HCT116 (cell line): ENCODE results near the gene PELI1. TPM values are rescaled to one million over a fixed set of nuclear protein-coding genes. Genes with fewer than 3 reads are reported as not detected.

ENCODE experiments used
- ATAC-seq: fragments of 200-7000 bp; cut with Tn5 transposase; 2 replicates; pipeline ENCODE4 v1.9.1; 2020; ENCODE audit warnings: mild to moderate bottlenecking, moderate library complexity
- BruUV-seq: library from RNA; stranded (reverse); fragments of 400-500 nt; replicated peaks from 2 replicates; lab custom pipeline; 2021; lab: Mats Ljungman, UMichigan
- CTCF ChIA-PET: fragments of 300-600 bp; sonication (Branson Sonifier 250); formaldehyde crosslinking; loops from one replicate; lab custom pipeline; 2021; ENCODE audit warnings: antibody characterized with exemption; lab: Charles Lee
- POLR2A ChIA-PET: fragments of 300-600, 350-600 bp; sonication (Branson Sonifier 250); formaldehyde crosslinking; loops from one replicate; lab custom pipeline; 2021; ENCODE audit warnings: antibody characterized with exemption; lab: Charles Lee
- RAD21 ChIA-PET, 2 experiments: fragments of 300-600 bp; sonication (Branson Sonifier 250); formaldehyde crosslinking; loops; one replicate each; lab custom pipeline; 2023; ENCODE audit warnings: low total read pairs in 2 of 2; ENCODE audit not compliant: uncharacterized antibody in 2 of 2, unreplicated experiment in 2 of 2, low non-redundant PET in 1 of 2; lab: Charles Lee
- DNase-seq: peaks from one replicate; pipeline ENCODE4 v3.0.0-alpha.2; 2010; ENCODE audit warnings: low read depth, low spot score
- H2AFZ ChIP-seq: fragments of 200-600 bp; shearing (Covaris generic), sonication (generic); 2 replicates; pipeline ENCODE4 v1.6.1; 2017; ENCODE audit warnings: low read depth, mixed run types, mixed read lengths, antibody characterized with exemption, low read length; ENCODE audit not compliant: poor library complexity, severe bottlenecking
- H3K27ac ChIP-seq: 2 replicates; pipeline ENCODE4 v1.5.1; 2012; ENCODE audit warnings: low read depth, low read length
- H3K27me3 ChIP-seq: fragments of 200-600 bp; sonication (generic); 2 replicates; pipeline ENCODE4 v1.6.1; 2016; ENCODE audit warnings: mixed run types, low read length, mixed read lengths; ENCODE audit not compliant: insufficient read depth
- H3K36me3 ChIP-seq, 2 experiments: fragments of 200-500 bp in 1 of 2; fragments of 200-600 bp in 1 of 2; sonication (Bioruptor generic) in 1 of 2; sonication (generic) in 1 of 2; 2 replicates each; pipeline versions ENCODE4 v1.5.1 to v1.6.1; 2014 to 2016; ENCODE audit warnings: low read length in 2 of 2, inconsistent platforms in 1 of 2, mixed read lengths in 1 of 2, mixed run types in 1 of 2; ENCODE audit not compliant: insufficient read depth in 2 of 2, control insufficient read depth in 1 of 2
- H3K4me1 ChIP-seq, 2 experiments: fragments of 200-600 bp in 1 of 2; sonication (generic) in 1 of 2; 2 replicates each; pipeline versions ENCODE4 v1.5.1 to v1.6.1; 2012 to 2017; ENCODE audit warnings: low read length in 2 of 2, inconsistent platforms in 1 of 2, mild to moderate bottlenecking in 1 of 2, mixed read lengths in 1 of 2, mixed run types in 1 of 2, moderate library complexity in 1 of 2; ENCODE audit not compliant: insufficient read depth in 2 of 2, control insufficient read depth in 1 of 2
- H3K4me2 ChIP-seq: fragments of 200-600 bp; sonication (generic); 2 replicates; pipeline ENCODE4 v1.6.1; 2017; ENCODE audit warnings: mixed run types, low read length, mixed read lengths
- H3K4me3 ChIP-seq, 2 experiments: fragments of 200-600 bp in 1 of 2; sonication (generic) in 1 of 2; replicated peaks in 1 of 2; 2 replicates each; pipeline ENCODE4 v1.5.1; 2011 to 2016; ENCODE audit warnings: low read length in 2 of 2, control low read depth in 1 of 2, low read depth in 1 of 2, mild to moderate bottlenecking in 1 of 2, mixed read lengths in 1 of 2, mixed run types in 1 of 2
- H3K79me2 ChIP-seq: fragments of 200-600 bp; sonication (generic); 2 replicates; pipeline ENCODE4 v1.6.1; 2017; ENCODE audit warnings: mild to moderate bottlenecking, mixed run types, low read length, moderate library complexity, mixed read lengths; ENCODE audit not compliant: insufficient read depth
- H3K9ac ChIP-seq: fragments of 200-600 bp; sonication (generic); 2 replicates; pipeline ENCODE4 v1.6.1; 2016; ENCODE audit warnings: low read length, mixed read lengths
- H3K9me2 ChIP-seq: fragments of 200-600 bp; sonication (generic), shearing (Covaris generic); 2 replicates; pipeline ENCODE4 v1.6.1; 2017; ENCODE audit warnings: mixed run types, mild to moderate bottlenecking, moderate library complexity; ENCODE audit not compliant: insufficient read depth
- H3K9me3 ChIP-seq, 2 experiments: fragments of 200-500 bp in 1 of 2; fragments of 200-600 bp in 1 of 2; sonication (Bioruptor generic) in 1 of 2; sonication (generic) in 1 of 2; 2 replicates each; pipeline ENCODE4 v1.6.1; 2014 to 2017; ENCODE audit warnings: low read length in 2 of 2, mixed read lengths in 2 of 2, inconsistent platforms in 1 of 2, low read depth in 1 of 2, mild to moderate bottlenecking in 1 of 2, mixed run types in 1 of 2, moderate library complexity in 1 of 2; ENCODE audit not compliant: control insufficient read depth in 1 of 2, insufficient read depth in 1 of 2
- H4K20me1 ChIP-seq: fragments of 200-600 bp; sonication (generic), shearing (Covaris generic); 2 replicates; pipeline ENCODE4 v1.6.1; 2017; ENCODE audit warnings: mixed run types, mild to moderate bottlenecking, moderate library complexity; ENCODE audit not compliant: insufficient read depth
- CBX3 ChIP-seq: IDR thresholded peaks from 2 replicates; pipeline ENCODE4 v1.6.1; 2012; ENCODE audit warnings: low read depth
- CEBPB ChIP-seq: IDR thresholded peaks from 2 replicates; pipeline ENCODE4 v1.6.1; 2012; ENCODE audit warnings: low read depth
- EZH2 ChIP-seq: fragments of 200-600 bp; sonication (generic); IDR thresholded peaks from 2 replicates; pipeline ENCODE4 v1.6.1; 2017; ENCODE audit warnings: antibody characterized with exemption, mixed run types
- EZH2phosphoT487 ChIP-seq: fragments of 200-600 bp; IDR thresholded peaks from 2 replicates; pipeline ENCODE4 v1.6.1; 2018; ENCODE audit warnings: antibody characterized with exemption, borderline replicate concordance
- FOSL1 ChIP-seq: IDR thresholded peaks from 2 replicates; pipeline ENCODE4 v1.6.1; 2012; ENCODE audit warnings: low read depth
- JUND ChIP-seq: IDR thresholded peaks from 2 replicates; pipeline ENCODE4 v1.6.1; 2012
- POLR2AphosphoS5 ChIP-seq: IDR thresholded peaks from 2 replicates; pipeline ENCODE4 v1.6.1; 2011; ENCODE audit warnings: mild to moderate bottlenecking, low read depth, low read length, moderate library complexity
- RAD21 ChIP-seq: IDR thresholded peaks from 2 replicates; pipeline ENCODE4 v1.6.1; 2012; ENCODE audit warnings: low read depth, mild to moderate bottlenecking
- SIN3A ChIP-seq: IDR thresholded peaks from 2 replicates; pipeline ENCODE4 v1.6.1; 2012; ENCODE audit warnings: low read depth
- SP1 ChIP-seq: IDR thresholded peaks from 2 replicates; pipeline ENCODE4 v1.6.1; 2012; ENCODE audit warnings: low read depth
- SRF ChIP-seq: IDR thresholded peaks from 2 replicates; pipeline ENCODE4 v1.6.1; 2012; ENCODE audit warnings: low read depth
- TCF7L2 ChIP-seq: IDR thresholded peaks from 2 replicates; pipeline ENCODE4 v1.7.0; 2011; ENCODE audit warnings: borderline replicate concordance, inconsistent platforms; ENCODE audit not compliant: insufficient read depth, insufficient read length; ENCODE audit errors: extremely low read depth
- YY1 ChIP-seq: IDR thresholded peaks from 2 replicates; pipeline ENCODE4 v1.6.1; 2011; ENCODE audit warnings: low read length, low read depth, moderate library complexity, mild to moderate bottlenecking; ENCODE audit not compliant: insufficient replicate concordance; ENCODE audit errors: extremely low read depth
- ZFX ChIP-seq: fragments of 450-650 bp; IDR thresholded peaks from 2 replicates; pipeline ENCODE4 v1.6.1; 2017
- intact Hi-C: fragments of 100-400 bp; cut with micrococcal nuclease; formaldehyde crosslinking; loops from 2 replicates; pipeline ENCODE4 v1.10.0; 2022
- total RNA-seq: library from RNA; stranded (reverse); gene quantifications from one replicate; pipeline ENCODE4 v1.2.1, GENCODE V29; 2021; ENCODE audit not compliant: unreplicated experiment
- TF ChIP-seq, protein P1 (sequence below): IDR thresholded peaks from 2 replicates; pipeline ENCODE4 v1.6.1; 2011; ENCODE audit warnings: mild to moderate bottlenecking, low read length, moderate library complexity; ENCODE audit not compliant: insufficient replicate concordance; ENCODE audit errors: extremely low read depth
- TF ChIP-seq, protein P2 (sequence below), 3 experiments: fragments of 200-600 bp in 1 of 3; sonication (generic) in 1 of 3; IDR thresholded peaks in 2 of 3; conservative IDR thresholded peaks in 1 of 3; 2 replicates each; pipeline ENCODE4 v1.5.1; 2012 to 2017; ENCODE audit warnings: low read depth in 2 of 3, low read length in 2 of 3, antibody characterized with exemption in 1 of 3, borderline replicate concordance in 1 of 3, control low read depth in 1 of 3, mild to moderate bottlenecking in 1 of 3, mixed read lengths in 1 of 3, mixed run types in 1 of 3, moderate library complexity in 1 of 3; ENCODE audit not compliant: insufficient read depth in 1 of 3
- TF ChIP-seq, protein P3 (sequence below): IDR thresholded peaks from 2 replicates; pipeline ENCODE4 v1.6.1; 2012
- TF ChIP-seq, protein P4 (sequence below): IDR thresholded peaks from 2 replicates; pipeline ENCODE4 v1.6.1; 2012
- TF ChIP-seq, protein P5 (sequence below): IDR thresholded peaks from 2 replicates; pipeline ENCODE4 v1.6.1; 2012; ENCODE audit warnings: low read depth

PELI1 gene
- total RNA-seq, 1 experiment from 2014 or later = 7.9 TPM

DNA sequence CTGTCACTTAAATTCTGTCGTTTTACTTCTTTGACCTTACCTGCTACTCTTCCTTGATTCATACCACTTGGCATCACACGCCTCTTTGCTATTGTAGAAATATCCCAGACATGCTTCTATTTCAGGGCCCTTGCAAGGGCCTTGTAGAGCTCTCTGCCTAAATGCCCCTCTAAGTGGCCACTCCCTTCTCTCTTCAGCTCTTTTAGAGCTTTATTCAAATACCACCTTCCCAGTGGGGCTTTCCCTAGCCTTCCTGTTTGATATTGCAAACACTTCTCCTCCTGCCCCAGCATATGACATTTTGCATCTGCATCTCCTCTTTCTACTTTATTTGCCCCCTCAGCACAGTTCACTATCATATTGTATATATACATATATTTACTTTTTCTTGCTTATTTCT lies 54.0 kb downstream of the PELI1 start:
- Histone ChIP-seq H3K79me2 (no peaks in the 10 kb centered on the region), H3K4me2 (no peak overlapping the region), H3K36me3 (no peaks in the 10 kb centered on the region), H3K9me3 (no peaks in the 10 kb centered on the region), H3K27ac (no peak overlapping the region), H4K20me1 (no peaks in the 10 kb centered on the region), H3K9ac (no peak overlapping the region), H2AFZ (no peak overlapping the region), H3K9me2 (no peaks in the 10 kb centered on the region), H3K4me1 (no peaks in the 10 kb centered on the region), H3K27me3 (no peaks in the 10 kb centered on the region), H3K4me3 (no peak overlapping the region)
- ChIA-PET POLR2A (no interaction called here), CTCF (no interaction called here), RAD21 (no interaction called here)
- DNase-seq (no peak), ATAC-seq (no peak)
- TF ChIP-seq YY1 (no peak), TCF7L2 (no peak), JUND (no peak), CBX3 (no peak), SP1 (no peak), RAD21 (no peak), SIN3A (no peak), FOSL1 (no peak), ZFX (no peak), POLR2AphosphoS5 (no peak), SRF (no peak), EZH2 (no peak), CEBPB (no peak), EZH2phosphoT487 (no peak)
- TF ChIP-seq, protein P1, sequence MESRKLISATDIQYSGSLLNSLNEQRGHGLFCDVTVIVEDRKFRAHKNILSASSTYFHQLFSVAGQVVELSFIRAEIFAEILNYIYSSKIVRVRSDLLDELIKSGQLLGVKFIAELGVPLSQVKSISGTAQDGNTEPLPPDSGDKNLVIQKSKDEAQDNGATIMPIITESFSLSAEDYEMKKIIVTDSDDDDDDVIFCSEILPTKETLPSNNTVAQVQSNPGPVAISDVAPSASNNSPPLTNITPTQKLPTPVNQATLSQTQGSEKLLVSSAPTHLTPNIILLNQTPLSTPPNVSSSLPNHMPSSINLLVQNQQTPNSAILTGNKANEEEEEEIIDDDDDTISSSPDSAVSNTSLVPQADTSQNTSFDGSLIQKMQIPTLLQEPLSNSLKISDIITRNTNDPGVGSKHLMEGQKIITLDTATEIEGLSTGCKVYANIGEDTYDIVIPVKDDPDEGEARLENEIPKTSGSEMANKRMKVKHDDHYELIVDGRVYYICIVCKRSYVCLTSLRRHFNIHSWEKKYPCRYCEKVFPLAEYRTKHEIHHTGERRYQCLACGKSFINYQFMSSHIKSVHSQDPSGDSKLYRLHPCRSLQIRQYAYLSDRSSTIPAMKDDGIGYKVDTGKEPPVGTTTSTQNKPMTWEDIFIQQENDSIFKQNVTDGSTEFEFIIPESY = no peak
- TF ChIP-seq, protein P2, sequence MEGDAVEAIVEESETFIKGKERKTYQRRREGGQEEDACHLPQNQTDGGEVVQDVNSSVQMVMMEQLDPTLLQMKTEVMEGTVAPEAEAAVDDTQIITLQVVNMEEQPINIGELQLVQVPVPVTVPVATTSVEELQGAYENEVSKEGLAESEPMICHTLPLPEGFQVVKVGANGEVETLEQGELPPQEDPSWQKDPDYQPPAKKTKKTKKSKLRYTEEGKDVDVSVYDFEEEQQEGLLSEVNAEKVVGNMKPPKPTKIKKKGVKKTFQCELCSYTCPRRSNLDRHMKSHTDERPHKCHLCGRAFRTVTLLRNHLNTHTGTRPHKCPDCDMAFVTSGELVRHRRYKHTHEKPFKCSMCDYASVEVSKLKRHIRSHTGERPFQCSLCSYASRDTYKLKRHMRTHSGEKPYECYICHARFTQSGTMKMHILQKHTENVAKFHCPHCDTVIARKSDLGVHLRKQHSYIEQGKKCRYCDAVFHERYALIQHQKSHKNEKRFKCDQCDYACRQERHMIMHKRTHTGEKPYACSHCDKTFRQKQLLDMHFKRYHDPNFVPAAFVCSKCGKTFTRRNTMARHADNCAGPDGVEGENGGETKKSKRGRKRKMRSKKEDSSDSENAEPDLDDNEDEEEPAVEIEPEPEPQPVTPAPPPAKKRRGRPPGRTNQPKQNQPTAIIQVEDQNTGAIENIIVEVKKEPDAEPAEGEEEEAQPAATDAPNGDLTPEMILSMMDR (IDR thresholded peaks at IDR 0.05 in 2 of 3, conservative IDR thresholded peaks at IDR 0.05 in 1 of 3; ENCODE audit: borderline replicate concordance in 1 of 3, insufficient read depth in 1 of 3, low read depth in 2 of 3, low read length in 2 of 3) = no peak
- TF ChIP-seq, protein P3, sequence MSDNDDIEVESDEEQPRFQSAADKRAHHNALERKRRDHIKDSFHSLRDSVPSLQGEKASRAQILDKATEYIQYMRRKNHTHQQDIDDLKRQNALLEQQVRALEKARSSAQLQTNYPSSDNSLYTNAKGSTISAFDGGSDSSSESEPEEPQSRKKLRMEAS = no peak
- TF ChIP-seq, protein P4, sequence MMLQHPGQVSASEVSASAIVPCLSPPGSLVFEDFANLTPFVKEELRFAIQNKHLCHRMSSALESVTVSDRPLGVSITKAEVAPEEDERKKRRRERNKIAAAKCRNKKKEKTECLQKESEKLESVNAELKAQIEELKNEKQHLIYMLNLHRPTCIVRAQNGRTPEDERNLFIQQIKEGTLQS = no peak
- TF ChIP-seq, protein P5, sequence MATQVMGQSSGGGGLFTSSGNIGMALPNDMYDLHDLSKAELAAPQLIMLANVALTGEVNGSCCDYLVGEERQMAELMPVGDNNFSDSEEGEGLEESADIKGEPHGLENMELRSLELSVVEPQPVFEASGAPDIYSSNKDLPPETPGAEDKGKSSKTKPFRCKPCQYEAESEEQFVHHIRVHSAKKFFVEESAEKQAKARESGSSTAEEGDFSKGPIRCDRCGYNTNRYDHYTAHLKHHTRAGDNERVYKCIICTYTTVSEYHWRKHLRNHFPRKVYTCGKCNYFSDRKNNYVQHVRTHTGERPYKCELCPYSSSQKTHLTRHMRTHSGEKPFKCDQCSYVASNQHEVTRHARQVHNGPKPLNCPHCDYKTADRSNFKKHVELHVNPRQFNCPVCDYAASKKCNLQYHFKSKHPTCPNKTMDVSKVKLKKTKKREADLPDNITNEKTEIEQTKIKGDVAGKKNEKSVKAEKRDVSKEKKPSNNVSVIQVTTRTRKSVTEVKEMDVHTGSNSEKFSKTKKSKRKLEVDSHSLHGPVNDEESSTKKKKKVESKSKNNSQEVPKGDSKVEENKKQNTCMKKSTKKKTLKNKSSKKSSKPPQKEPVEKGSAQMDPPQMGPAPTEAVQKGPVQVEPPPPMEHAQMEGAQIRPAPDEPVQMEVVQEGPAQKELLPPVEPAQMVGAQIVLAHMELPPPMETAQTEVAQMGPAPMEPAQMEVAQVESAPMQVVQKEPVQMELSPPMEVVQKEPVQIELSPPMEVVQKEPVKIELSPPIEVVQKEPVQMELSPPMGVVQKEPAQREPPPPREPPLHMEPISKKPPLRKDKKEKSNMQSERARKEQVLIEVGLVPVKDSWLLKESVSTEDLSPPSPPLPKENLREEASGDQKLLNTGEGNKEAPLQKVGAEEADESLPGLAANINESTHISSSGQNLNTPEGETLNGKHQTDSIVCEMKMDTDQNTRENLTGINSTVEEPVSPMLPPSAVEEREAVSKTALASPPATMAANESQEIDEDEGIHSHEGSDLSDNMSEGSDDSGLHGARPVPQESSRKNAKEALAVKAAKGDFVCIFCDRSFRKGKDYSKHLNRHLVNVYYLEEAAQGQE = no peak
- no TSS peak for BruUV-seq
- intact Hi-C loops = no loop called here
